Cerebellar cortex (tissue), 1 donor: ENCODE results near the gene FXR1.
"Not testable (repeated sequence)": the region's sequence is repeated elsewhere in the genome, so short reads cannot be mapped to it uniquely, and the experiment has no call there.

Source experiments
- DNase-seq: peaks from one replicate; pipeline ENCODE4 v3.0.0-alpha.2; 2015; ENCODE audit warnings: low spot score

Gene FXR1

DNA sequence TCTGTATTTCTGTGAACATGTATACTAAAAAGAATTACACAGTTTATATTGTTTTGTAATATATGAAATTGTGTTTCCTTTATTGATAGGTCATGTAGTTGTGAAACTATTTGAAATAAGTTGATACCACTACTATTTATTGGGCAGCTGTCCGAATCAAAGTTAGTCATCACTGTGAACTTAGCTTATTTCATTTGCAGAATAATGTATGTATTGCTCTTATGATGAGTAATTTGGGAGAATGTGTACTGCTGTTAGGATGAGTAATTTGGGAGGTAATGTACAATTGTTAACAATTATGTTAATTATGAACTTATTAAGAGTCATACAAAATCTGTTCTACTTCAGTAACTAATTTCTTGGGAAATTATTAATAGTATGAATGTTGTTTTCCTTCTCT, 22.2 kb downstream of the FXR1 start:
- DNase-seq: no peak

DNA sequence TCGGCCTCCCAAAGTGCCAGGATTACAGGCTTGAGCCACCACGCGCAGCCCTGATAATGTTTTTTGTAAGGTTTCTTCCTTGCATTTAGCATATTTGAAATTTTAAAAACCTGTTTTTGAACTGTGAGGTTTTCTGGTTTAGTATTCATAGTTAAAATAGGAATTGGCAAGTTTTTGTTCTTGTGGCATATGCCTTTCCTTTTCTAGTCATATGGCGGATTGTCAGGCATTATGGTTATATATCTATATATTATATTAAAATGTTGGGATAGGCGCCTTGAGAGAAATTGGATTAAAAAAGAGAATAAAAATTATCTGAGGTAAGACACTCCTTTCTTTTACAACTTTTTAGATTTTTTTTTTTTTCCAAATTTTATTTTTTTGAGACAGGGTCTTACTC, 28.4 kb downstream of the FXR1 start:
- no peak for DNase-seq

DNA sequence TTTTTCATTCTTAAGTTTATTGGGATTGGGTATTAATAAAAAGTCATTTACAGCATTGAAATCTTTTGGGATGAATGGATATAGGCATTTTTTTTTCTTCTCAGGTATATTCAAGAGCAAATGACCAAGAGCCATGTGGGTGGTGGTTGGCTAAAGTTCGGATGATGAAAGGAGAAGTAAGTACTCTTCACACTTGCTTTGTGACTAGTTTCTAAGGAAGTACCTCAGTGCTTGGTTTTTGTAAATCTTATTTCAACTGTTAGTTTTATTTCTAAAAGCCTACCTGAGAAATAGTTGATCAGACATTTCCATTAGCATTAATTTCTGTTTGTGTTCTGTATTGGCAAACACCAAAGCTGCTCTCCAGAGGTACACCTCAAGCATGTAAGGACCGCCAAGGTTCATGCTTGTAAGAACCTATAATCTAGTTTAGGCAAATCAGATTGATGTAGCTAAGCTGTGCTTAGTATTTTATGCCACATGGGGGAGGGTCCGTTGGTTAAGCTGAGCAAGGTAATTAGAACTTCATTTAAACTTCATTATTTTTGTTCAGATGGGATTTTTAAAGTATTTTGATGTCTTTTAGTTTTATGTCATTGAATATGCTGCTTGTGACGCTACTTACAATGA, 35.4 kb downstream of the FXR1 start:
- DNase-seq: no peak

DNA sequence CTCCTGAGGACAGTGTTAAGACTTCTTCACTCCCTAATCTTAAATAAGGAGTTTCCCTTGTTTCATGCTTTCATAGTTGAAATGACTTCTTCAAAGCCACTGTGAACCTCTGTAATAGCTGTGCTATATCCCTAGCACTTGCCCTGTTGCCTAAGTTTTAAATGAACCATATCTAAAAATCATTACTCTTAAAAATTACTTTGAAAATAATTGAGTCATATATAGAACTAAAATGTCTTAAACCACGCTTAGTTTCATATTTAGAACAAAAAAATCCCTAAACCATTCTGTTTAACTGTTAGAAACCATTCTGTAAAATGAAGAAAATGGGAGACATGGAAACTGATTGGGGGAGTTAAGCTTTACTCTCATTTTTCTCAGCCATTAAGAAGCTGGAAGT, 47.2 kb downstream of the FXR1 start:
- no peak for DNase-seq

DNA sequence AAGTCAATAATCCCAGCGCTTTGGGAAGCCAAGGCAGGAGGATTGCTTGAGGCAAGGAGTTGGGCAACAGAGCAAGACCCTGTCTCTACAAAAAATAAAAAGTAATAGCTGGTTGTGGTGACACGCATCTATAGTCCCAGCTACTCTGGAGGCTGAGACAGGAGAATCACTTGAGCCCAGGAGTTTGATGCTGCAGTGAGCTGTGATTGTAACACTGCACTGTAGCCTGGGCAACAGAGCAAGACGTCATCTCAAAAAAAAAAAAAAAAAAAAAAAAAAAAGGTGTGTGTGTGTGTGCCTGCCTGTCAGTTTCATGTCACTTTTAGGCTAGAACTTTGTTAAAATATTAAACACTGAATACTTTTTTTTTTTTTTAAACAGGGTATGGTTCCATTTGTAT, 48.6 kb downstream of the FXR1 start:
- DNase-seq: no peak

DNA sequence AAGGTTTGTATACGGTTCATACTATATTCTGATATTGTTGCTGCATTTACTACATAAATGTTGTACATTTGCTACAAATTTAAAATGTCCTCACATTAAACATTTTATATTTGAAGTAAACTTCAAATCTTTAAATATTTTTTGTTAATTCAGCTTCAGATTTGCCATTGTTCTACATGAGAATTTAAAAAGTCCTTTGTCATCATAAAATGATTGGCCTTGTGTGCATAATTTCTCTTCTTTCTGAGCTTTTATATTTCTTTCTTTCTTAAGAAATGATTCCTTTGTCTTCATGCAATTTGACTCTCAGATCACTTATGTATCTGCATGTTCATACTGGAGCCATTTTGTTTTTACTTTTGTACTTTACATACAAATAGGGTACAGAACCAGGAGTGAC, 49.1 kb downstream of the FXR1 start:
- DNase-seq: no peak

DNA sequence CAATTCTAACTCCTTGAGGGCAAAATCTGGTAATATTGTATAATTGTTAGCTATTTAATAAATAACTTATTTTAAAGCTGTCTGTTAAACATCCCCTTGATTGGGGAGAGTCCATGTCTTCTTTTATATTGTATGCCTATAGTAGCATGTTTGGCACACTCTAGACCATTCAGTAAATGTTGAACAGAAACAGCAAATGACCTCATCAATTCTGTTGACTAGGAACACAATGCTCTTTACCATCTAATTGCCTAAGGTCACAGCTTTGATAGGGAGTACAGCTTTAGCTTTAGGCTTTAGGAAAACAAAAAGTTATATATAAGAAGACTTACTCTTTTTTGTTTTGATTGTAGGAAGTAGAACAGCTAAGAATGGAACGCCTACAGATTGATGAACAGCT, 50.1 kb downstream of the FXR1 start:
- no peak for DNase-seq

DNA sequence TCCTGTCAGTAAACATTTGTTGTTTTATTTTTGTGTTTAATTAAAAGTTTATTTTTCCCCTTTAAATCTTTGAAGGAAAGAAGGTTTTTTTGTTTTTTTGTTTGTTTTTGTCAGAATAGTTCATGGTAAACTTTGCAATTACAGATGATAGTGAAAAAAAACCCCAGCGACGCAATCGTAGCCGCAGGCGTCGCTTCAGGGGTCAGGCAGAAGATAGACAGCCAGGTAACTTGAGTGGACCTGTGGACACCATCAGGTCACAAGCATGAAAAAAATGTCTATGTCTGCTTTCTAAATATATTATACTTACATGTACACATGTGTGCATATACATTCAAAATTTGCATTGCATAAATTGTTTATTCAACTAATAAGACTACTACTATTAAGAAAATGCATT, 58.5 kb downstream of the FXR1 start:
- no peak for DNase-seq

DNA sequence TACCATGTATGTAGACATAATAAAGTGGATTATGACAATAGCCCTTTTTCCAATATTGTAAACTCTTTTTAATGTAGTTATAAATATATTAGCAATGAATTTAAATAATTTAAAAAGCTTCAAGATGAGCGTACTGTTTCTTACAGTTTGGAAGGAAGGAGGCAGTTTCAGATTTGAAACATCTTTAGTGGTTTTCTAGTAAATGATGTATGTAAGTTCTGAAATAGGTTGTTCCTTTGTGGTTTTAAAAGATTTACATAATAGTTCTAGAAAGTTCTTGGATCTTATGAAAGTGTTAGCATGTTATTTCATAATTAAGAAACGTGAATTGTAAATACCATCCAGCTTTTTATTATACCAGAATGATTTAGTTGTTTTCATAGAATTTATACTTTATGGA, 61.1 kb downstream of the FXR1 start:
- DNase-seq: no peak

DNA sequence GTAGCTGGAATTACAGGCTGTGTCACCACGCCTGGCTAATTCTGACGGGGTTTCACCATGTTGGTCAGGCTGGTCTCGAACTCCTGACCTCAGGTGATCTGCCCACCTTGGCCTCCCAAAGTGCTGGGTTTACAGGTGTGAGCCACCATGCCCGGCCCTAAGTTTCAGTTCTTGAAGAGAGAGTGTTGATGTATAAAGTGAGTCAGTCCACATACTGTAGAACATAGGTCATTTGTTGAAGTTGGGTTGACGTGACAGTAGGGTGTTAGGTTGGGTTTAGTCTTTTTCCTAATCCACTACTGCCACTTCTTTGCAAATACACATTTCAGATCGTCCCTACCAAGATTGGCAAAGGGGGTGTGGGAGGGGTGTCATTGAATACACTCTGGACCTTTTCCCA, 61.8 kb downstream of the FXR1 start:
- DNase-seq: no peak

DNA sequence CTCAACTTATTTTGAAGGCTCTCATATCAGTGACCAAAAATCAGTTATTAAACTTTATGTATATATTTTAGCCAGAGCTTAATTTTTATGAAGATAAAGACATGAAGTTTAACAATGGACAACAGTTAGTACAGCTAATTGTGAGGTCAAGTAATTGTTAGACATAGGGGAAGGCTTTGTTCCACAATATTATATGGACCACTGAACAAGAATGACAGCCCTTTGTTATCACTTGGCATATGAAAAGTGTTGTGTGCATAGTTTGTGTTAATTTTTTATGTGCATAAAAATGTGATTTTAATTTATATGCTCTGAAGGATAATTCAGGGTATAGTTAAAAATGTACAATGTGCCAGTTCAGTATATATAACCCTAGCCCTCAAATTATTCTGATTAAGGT, 65.0 kb downstream of the FXR1 start:
- DNase-seq: no peak

DNA sequence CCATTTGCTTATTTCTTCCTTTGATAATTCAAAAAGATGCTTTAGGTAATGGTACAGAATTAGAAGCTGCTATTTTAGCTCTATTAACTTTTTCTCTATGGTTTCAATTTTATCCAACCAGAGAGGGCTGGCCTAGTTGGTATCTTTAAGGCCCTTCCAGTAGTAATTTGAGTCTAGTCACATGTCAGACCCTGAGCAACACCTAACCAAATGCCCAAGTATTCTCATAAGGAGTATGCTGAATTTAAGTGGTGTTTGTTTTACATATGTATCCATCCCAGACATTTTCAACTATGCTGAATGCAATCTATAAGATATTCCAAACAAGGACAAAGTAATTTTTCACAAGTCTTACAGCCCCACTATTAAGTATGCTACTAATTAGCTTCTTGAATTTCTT, 67.5 kb downstream of the FXR1 start:
- no peak for DNase-seq

DNA sequence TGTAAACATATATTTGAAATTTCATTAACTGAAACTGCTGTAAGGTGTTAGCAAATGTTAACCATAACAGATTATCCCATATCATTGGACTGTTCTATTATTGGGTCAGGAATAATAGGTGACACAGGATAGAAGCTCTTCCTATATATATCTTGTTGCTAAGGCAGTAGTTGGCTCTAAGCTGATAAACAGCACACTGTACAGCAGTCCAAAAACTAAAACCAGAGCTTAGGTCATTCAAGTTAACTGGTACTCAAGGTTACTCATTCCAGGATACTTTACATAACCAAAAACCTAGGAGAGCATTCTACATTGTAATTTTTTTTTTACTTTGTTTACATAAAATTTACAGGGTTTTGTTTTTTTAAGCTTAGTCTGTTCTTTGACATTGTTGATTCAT, 68.1 kb downstream of the FXR1 start:
- no peak for DNase-seq

DNA sequence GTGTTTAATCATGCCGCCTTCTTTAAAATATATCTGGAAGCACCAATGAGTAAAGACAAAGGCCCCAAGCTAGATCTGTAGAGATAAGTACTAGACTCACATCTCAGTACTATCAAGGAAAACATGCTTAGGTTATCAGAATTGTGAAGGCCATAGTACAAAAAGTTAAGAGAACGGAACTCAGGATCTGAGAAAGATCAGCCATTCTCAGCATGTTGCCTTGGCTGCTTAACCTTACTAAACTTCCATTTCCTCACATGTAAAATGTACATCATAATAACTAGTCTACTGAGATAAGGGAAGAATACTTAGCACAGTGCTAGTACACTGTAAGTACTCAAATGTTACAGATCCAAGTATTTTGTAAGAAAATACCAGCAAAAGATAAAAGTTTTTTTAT, 69.4 kb downstream of the FXR1 start:
- DNase-seq: no peak

DNA sequence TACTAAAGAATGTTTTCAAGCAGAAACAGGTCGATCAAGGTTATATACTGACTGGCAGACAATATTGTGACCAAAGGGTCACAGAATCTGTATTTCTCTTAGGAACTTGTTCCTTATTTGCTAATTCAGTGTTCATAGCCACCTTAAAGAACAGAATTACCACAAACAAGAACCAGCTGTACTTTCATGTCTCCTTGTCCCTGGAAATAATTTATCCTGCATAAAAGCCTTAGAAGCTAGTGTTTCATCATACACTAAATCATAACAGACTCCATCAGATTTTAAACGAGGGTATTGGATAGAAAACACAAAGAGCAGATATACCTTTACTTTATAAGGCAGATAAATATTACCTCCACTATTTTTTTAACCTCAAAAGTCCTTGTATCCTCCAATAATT, 70.7 kb downstream of the FXR1 start:
- DNase-seq: no peak

DNA sequence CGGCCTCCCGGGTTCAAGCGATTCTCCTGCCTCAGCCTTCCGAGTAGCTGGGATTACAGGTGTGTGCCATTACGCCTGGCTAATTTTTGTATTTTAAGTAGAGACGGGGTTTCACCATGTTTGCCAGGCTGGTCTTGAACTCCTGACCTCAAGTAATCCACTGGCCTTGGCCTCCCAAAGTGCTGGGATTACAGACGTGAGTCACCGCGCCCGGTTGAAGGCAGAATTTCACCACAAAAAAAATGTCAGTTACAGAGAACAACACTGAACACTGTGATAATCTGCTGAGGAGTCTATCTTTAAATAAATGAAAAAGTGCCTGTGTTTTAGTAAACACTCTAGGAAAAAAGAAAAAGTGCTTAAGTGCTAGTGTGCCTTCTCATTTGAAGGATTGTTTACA, 73.9 kb downstream of the FXR1 start:
- DNase-seq: not testable (repeated sequence)

DNA sequence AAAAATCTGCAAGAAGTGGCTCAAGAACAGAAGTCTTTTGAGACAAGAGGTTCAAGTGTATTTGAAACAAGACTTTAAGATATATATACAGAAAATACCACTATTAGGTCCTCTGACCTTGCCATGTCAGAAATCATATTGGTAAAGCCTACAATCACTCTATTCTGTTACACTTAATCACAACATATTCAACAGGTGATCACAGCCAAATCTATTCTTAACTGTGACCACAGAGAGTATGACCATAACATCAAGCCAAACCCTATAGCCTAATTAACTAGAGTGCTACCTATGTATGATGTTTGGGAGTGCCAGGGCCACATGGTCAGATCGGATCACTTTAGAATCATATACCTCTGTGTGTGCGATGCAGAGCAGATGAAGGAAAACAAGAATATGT, 74.9 kb downstream of the FXR1 start:
- DNase-seq: no peak

DNA sequence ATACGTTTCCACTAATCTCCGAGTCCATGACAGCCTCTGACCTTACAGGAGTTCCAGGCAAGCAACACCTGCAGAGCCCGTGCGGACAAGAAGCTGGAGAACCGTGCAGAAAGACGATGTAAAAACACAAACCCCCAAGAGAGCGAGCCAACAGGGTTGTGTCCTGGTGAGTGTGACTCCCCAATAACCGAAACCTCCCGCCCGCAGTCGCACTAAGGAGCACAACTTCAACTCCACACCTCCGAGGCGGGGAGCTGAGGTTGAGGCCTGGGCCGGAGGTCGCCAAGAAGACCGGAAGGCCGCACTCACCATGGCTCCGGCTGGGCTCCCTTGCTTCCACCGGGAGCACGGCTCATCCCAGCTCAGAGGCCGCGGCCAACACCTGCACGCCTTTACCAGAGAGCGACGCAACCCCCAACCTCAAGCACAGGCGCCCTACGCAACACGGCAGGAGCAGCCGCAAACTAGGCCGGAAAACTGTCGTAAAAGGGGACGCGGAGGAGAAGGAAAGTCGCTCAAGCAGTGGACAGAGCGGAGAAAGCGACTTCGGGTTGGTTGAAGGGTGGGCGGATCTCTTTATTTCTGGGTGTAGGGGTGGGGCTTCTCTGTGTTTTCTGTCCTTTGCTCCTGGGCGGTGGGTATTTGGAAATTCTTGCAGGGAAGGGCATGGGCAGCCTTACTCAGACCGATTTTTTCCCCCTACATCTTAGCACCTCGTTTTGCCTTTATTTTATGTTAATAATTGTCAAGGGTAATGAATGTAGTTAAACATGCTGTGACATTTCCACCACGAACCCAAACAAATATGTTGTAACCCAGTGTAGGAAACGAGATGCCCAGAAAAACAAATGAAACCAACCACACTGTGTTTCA, 77.1 kb downstream of the FXR1 start, which contains the start of gene DNAJC19:
TSS of gene DNAJC19 (minus strand) at position 446 of the 873 bp plus-strand sequence. CDS start at position 312, 134 bp downstream.
- peak; percentile 99 for DNase-seq

DNA sequence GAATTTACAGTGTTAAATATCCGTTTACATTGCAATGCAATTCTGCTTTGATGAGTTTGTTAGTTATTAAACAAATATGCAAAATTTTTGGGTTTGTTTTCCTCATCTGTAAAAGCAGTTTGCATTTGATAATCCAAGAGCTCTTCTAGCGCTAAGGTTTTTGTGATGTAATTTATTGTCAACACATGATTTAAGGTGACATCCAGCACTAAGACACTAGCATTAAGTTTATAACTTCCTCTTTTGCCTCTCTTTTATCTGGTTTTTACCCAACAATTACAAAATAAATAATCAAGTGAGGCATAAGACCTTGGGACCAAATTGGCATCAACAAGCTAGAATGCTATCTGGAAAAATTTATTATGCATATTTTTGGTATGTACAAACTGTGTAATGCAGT, 78.0 kb downstream of the FXR1 start:
- no peak for DNase-seq

DNA sequence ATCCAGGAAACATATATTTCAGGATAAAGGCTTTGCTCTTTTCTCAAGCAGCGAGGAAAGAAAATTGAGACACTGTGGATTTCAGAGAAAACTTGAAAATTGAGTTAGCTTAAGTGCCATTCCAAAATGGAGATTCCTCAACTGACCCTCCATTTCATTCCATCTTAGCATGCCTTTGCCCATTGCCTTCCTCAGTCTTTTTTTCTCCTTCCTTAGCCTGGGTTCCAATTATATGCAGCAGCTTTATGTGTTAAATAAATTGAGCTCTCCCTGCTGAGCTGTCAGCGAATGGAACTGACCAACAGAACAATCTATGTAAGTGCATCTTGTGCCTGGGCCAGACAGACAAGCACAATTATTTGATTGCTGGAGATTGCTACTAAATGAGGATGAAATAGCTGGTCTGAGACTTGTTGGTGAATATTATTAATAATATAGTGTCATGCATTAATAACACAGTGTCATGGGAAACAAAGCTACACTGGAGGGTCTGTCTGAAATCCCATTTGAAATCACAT, 84.0 kb downstream of the FXR1 start:
- no peak for DNase-seq

DNA sequence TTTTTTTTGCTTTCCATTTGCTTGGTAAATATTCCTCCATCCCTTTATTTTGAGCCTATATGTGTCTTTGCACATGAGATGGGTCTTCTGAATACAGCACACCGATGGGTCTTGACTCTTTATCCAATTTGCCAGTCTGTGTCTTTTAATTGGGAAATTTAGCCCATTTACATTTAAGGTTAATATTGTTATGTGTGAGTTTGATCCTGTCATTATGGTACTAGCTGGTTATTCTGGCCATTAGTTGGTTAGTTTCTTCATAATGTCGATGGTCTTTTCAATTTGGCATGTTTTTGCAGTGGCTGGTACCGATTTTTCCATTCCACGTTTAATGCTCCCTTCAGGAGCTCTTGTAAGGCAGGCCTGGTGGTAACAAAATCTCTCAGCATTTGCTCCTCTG, 89.9 kb downstream of the FXR1 start:
- DNase-seq: not testable (repeated sequence)

DNA sequence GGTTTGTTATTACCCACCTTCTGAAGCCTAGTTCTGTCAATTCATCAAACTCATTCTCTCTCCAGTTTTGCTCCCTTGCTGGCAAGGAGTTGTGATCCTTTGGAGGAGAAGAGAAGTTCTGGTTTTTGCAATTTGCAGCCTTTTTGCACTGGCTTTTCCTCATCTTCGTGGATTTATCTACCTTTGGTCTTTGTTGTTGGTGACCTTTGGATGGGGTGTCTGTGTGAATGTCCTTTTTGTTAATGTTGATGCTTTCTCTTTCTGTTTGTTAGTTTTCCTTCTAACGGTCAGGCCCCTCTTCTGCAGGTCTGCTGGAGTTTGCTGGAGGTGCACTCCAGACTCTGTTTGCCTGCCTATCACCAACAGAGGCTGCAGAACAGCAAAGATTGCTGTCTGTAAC, 91.0 kb downstream of the FXR1 start:
- not testable (repeated sequence) for DNase-seq

DNA sequence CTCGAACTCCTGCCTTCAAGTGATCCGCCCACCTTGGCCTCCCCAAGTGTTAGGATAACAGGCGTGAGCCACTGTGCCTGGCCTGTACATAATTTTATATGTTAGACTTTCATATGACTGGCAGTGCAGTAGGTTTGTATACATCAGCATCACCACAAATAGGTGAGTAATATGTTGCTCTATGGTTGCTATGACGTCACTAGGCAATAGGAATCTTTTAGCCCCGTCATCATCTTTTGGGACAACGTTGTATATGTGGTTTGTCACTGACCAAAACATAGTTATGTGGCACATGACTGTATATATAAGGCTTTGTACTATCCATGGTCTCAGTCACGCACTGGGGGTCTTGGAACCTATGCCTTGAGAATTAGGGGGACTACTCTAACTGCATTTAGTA, 94.1 kb downstream of the FXR1 start:
- DNase-seq: no peak
